ENCODE results near the gene CDH20. TPM values are rescaled to one million over a fixed set of nuclear protein-coding genes. Genes with fewer than 3 reads are reported as not detected.

Gene CDH20
- total RNA-seq, 1 experiment from 2014 or later, result not detected

DNA sequence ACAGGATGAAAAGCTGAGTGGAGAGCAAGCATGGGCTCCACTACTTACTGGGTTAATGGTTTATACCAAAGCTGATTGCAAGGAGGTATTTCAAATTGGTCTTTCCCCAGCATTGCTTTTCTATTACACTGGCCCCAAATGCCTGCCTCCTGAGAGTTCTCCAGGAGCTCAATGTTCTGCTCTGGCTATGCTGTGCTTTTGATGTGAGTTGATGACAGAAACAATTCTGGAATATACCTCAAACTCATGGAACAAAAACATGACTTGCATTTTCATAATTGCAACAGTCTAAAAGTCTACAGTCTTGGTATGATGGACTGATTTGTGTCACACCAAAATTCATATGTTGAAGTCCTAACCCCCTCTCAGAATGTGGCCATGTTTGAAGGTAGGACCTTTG lies 258.0 kb downstream of the CDH20 start:
- Histone ChIP-seq H3K4me2 (ENCODE audit: low read length) (no peak overlapping the region), H3K9me2 (ENCODE audit: insufficient read depth) (no peaks in the 10 kb centered on the region), H3K27ac (ENCODE audit: low read depth, low read length) (no peak overlapping the region), H3K36me3 (ENCODE audit: control insufficient read depth in 1 of 2, insufficient read depth in 2 of 2, low read length in 2 of 2) (no peaks in the 10 kb centered on the region), H3K9me3 (ENCODE audit: control insufficient read depth in 1 of 2, insufficient read depth in 1 of 2, low read depth in 1 of 2, low read length in 2 of 2) (no peaks in the 10 kb centered on the region), H3K4me1 (ENCODE audit: control insufficient read depth in 1 of 2, insufficient read depth in 2 of 2, low read length in 2 of 2) (no peaks in the 10 kb centered on the region), H3K27me3 (ENCODE audit: insufficient read depth, low read length) (no peaks in the 10 kb centered on the region), H3K9ac (ENCODE audit: low read length) (no peak overlapping the region), H3K4me3 (replicated peaks in 1 of 2; ENCODE audit: low read depth in 1 of 2, low read length in 2 of 2) (no peak overlapping the region), H2AFZ (ENCODE audit: low read depth, low read length, poor library complexity, severe bottlenecking) (no peak overlapping the region), H4K20me1 (ENCODE audit: insufficient read depth) (no peaks in the 10 kb centered on the region), H3K79me2 (ENCODE audit: insufficient read depth, low read length) (no peaks in the 10 kb centered on the region)
- ChIA-PET RAD21 (ENCODE audit: low non-redundant PET in 1 of 2, low total read pairs in 2 of 2, uncharacterized antibody in 2 of 2, unreplicated experiment in 2 of 2) (no interaction called here), POLR2A (no interaction called here), CTCF (no interaction called here)
- DNase-seq (ENCODE audit: low read depth, low spot score) (no peak), ATAC-seq (no peak)
- TF ChIP-seq FOSL1 (IDR thresholded peaks at IDR 0.05; ENCODE audit: low read depth), result no peak
- intact Hi-C loops (cut with micrococcal nuclease), result no loop called here
- no TSS peak for BruUV-seq (replicated peaks)

DNA sequence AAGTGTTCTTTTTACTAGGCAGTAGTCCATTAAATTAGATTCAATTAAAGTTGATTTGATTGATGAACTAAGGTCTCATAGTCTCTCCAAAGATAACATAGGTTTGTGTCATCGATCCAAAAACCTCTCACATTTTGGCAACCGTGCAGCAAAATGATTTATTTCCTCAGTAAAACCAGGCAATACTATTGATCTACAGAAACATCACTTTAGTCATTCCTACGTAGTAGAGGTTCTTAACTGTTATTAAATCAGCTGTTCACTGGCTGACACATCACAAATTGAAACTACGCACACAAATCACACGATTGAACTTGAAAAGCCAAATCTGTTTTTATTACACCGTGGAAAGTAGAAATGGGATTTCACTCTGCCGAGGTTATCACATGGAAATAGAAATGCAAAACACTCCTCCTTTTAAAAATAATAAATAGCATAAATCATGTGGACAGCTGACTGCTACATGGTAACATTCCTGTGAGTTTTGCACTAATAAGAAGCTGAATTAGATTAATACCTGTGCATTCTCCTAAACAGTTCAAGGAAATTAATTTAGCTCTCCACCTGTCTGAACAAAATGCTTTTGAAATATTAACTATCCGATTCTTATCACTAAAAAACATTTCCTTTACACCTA lies 262.5 kb downstream of the CDH20 start:
- H3K9me3 ChIP-seq (ENCODE audit: control insufficient read depth in 1 of 2, insufficient read depth in 1 of 2, low read depth in 1 of 2, low read length in 2 of 2), result no peaks in the 10 kb centered on the region
- H3K79me2 ChIP-seq (ENCODE audit: insufficient read depth, low read length), result no peaks in the 10 kb centered on the region
- DNase-seq (ENCODE audit: low read depth, low spot score), result no peak
- BruUV-seq (replicated peaks), result no TSS peak
- TF ChIP-seq SRF (IDR thresholded peaks at IDR 0.05; ENCODE audit: low read depth) (no peak), CBX3 (IDR thresholded peaks at IDR 0.05; ENCODE audit: low read depth) (no peak), EZH2 (IDR thresholded peaks at IDR 0.05) (no peak), POLR2AphosphoS5 (IDR thresholded peaks at IDR 0.05; ENCODE audit: low read depth, low read length) (no peak)
- TF ChIP-seq, protein P1, sequence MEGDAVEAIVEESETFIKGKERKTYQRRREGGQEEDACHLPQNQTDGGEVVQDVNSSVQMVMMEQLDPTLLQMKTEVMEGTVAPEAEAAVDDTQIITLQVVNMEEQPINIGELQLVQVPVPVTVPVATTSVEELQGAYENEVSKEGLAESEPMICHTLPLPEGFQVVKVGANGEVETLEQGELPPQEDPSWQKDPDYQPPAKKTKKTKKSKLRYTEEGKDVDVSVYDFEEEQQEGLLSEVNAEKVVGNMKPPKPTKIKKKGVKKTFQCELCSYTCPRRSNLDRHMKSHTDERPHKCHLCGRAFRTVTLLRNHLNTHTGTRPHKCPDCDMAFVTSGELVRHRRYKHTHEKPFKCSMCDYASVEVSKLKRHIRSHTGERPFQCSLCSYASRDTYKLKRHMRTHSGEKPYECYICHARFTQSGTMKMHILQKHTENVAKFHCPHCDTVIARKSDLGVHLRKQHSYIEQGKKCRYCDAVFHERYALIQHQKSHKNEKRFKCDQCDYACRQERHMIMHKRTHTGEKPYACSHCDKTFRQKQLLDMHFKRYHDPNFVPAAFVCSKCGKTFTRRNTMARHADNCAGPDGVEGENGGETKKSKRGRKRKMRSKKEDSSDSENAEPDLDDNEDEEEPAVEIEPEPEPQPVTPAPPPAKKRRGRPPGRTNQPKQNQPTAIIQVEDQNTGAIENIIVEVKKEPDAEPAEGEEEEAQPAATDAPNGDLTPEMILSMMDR (IDR thresholded peaks at IDR 0.05 in 2 of 3, conservative IDR thresholded peaks at IDR 0.05 in 1 of 3; ENCODE audit: borderline replicate concordance in 1 of 3, insufficient read depth in 1 of 3, low read depth in 2 of 3, low read length in 2 of 3), result no peak
- H3K9me2 ChIP-seq (ENCODE audit: insufficient read depth), result no peaks in the 10 kb centered on the region
- H3K9ac ChIP-seq (ENCODE audit: low read length), result no peak overlapping the region
- no peaks in the 10 kb centered on the region for H3K4me1 ChIP-seq (ENCODE audit: control insufficient read depth in 1 of 2, insufficient read depth in 2 of 2, low read length in 2 of 2)
- no peaks in the 10 kb centered on the region for H3K27me3 ChIP-seq (ENCODE audit: insufficient read depth, low read length)
- H3K4me3 ChIP-seq (replicated peaks in 1 of 2; ENCODE audit: low read depth in 1 of 2, low read length in 2 of 2), result no peak overlapping the region
- H2AFZ ChIP-seq (ENCODE audit: low read depth, low read length, poor library complexity, severe bottlenecking), result no peak overlapping the region
- intact Hi-C loops (cut with micrococcal nuclease), result no loop called here
- ChIA-PET RAD21 (ENCODE audit: low non-redundant PET in 1 of 2, low total read pairs in 2 of 2, uncharacterized antibody in 2 of 2, unreplicated experiment in 2 of 2) (no interaction called here), POLR2A (interaction anchor here (1.6 kb wide), 1 partner anchor 11 kb away, joined by 7 read pairs; no protein-coding TSS in a partner anchor), CTCF (no interaction called here)
- H3K4me2 ChIP-seq (ENCODE audit: low read length), result no peak overlapping the region
- ATAC-seq, result no peak
- H3K36me3 ChIP-seq (ENCODE audit: control insufficient read depth in 1 of 2, insufficient read depth in 2 of 2, low read length in 2 of 2), result no peaks in the 10 kb centered on the region
- H3K27ac ChIP-seq (ENCODE audit: low read depth, low read length), result no peak overlapping the region
- H4K20me1 ChIP-seq (ENCODE audit: insufficient read depth), result no peaks in the 10 kb centered on the region
